ENCODE results near the gene NXPE1. TPM values are rescaled to one million over a fixed set of nuclear protein-coding genes. Genes with fewer than 3 reads are reported as not detected.

The NXPE1 gene
- total RNA-seq, 2 donors from 2014 or later = not detected

DNA sequence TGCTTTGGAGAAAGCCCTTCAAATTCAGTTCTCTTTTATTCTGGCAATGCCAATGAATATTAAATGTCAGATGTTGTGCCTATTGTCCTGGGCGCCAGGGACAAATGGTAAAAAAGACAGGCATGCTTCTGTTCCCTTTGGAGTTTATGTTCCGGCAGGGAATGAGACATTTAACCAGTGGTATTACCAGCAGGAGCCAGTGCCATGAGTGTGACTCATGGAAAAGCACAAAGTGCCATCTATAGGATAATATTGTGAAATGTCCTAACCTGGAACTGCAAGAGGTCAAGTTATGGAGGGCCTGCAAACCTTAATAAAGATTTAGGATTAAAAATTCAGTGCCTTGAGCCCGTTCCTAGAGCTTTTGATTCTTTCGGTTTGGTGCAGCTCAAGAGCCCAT, 80.9 kb downstream of the NXPE1 start:
- DNase-seq (ENCODE audit: low spot score) = no peak
- Histone ChIP-seq H3K27me3 (no peaks in the 10 kb centered on the region), H3K9me3 (no peaks in the 10 kb centered on the region), H3K27ac (no peak overlapping the region), H3K36me3 (no peaks in the 10 kb centered on the region), H3K4me1 (no peaks in the 10 kb centered on the region), H3K4me3 (no peak overlapping the region)
- TF ChIP-seq, protein P1, sequence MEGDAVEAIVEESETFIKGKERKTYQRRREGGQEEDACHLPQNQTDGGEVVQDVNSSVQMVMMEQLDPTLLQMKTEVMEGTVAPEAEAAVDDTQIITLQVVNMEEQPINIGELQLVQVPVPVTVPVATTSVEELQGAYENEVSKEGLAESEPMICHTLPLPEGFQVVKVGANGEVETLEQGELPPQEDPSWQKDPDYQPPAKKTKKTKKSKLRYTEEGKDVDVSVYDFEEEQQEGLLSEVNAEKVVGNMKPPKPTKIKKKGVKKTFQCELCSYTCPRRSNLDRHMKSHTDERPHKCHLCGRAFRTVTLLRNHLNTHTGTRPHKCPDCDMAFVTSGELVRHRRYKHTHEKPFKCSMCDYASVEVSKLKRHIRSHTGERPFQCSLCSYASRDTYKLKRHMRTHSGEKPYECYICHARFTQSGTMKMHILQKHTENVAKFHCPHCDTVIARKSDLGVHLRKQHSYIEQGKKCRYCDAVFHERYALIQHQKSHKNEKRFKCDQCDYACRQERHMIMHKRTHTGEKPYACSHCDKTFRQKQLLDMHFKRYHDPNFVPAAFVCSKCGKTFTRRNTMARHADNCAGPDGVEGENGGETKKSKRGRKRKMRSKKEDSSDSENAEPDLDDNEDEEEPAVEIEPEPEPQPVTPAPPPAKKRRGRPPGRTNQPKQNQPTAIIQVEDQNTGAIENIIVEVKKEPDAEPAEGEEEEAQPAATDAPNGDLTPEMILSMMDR (IDR thresholded peaks at IDR 0.05) = no peak

DNA sequence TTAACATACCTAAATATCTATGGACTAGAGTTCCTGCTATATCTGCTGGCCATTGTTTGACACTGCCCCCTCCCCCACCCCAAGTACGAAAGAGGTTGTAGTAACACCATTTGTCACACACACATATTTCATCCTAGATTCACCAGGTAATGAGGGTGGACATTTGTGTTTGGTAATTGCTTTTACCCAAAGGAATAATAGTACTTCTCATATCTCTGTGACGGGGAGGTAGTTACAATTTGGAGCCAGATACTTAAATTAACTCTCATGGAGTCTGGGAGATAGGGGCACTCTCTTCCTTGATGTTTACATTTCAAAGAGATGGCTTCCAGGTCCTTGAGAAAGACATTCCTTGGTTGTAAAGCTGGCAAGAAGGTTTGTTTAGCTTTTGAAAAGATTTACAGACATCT, 81.7 kb downstream of the NXPE1 start:
- Histone ChIP-seq H3K4me1 (no peaks in the 10 kb centered on the region), H3K36me3 (no peaks in the 10 kb centered on the region), H3K27me3 (no peaks in the 10 kb centered on the region), H3K27ac (no peak overlapping the region), H3K4me3 (no peak overlapping the region), H3K9me3 (no peaks in the 10 kb centered on the region)
- TF ChIP-seq, protein P1 (IDR thresholded peaks at IDR 0.05) = no peak
- no peak for DNase-seq (ENCODE audit: low spot score)

DNA sequence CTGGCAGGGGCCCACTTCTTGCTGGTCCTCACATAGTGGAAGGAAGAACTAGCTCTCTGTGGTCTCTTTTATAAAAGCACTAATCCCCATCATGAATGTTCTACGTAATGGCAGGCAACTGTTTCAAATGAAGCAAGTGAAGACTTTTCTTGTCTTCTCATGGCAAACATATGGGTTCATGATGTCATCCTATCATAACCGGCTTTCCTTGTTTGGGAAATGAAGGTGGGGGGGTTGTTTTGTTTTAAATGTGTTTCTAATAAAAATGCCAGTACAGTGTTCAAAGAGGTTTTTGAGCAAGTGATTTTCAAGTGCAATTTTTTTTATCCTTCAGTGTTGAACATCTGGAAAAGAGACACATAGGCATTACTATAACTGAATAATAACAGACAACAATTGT, 87.0 kb downstream of the NXPE1 start:
- TF ChIP-seq, protein P1 (IDR thresholded peaks at IDR 0.05) = no peak
- no peaks in the 10 kb centered on the region for H3K36me3 ChIP-seq
- H3K27ac ChIP-seq = no peak overlapping the region
- DNase-seq (ENCODE audit: low spot score) = no peak
- H3K27me3 ChIP-seq = no peaks in the 10 kb centered on the region
- no peaks in the 10 kb centered on the region for H3K4me1 ChIP-seq
- no peak overlapping the region for H3K4me3 ChIP-seq
- H3K9me3 ChIP-seq = no peaks in the 10 kb centered on the region

Other genes starting within 250 kb of the NXPE1 start
- 10 to 100 TPM in 1 of 2 donors, 1 to 10 TPM in 1; 6.5 to 10.2 TPM for gene C11orf71, start 159.4 kb downstream of the NXPE1 start, total RNA-seq
- gene RBM7, start 159.2 kb downstream of the NXPE1 start, total RNA-seq = 10 to 100 TPM; 12.1 to 13.2 TPM
- 100 to 1,000 TPM; 129 to 144 TPM for gene REXO2, start 120.4 kb downstream of the NXPE1 start, total RNA-seq
- not detected for gene NXPE4, start 35.9 kb upstream of the NXPE1 start, total RNA-seq
- under 1 TPM; 0.20 to 0.22 TPM for gene NXPE2, start 118.6 kb upstream of the NXPE1 start, total RNA-seq

Data from right atrium auricular region (tissue), 2 donors.